A549 (cell line): ENCODE results near the gene AURKB. TPM values are rescaled to one million over a fixed set of nuclear protein-coding genes. Genes with fewer than 3 reads are reported as not detected.

Experiments used
- CBX2 ChIP-seq: fragments of 200-600 bp; sonication (generic); IDR thresholded peaks from 2 replicates; pipeline ENCODE4 v1.6.1; 2016; ENCODE audit warnings: low read depth, mild to moderate bottlenecking, borderline replicate concordance
- CEBPB ChIP-seq, 2 experiments: fragments of >200 bp in 1 of 2; sonication (Bioruptor Twin) in 1 of 2; formaldehyde crosslinking in 1 of 2; IDR thresholded peaks; 2 replicates each; pipeline ENCODE4 v1.6.1; 2012 to 2016
- CHD4 ChIP-seq: fragments of 200-600 bp; sonication (generic); IDR thresholded peaks from 2 replicates; pipeline ENCODE4 v1.6.1; 2016; ENCODE audit warnings: antibody characterized with exemption, mild to moderate bottlenecking, borderline replicate concordance
- ESRRA ChIP-seq: fragments of 150-350 bp; IDR thresholded peaks from 2 replicates; pipeline ENCODE4 v1.6.1; 2014; ENCODE audit warnings: mild to moderate bottlenecking, low read length, borderline replicate concordance
- FOSL2 ChIP-seq, 2 experiments: fragments of 450-650 bp in 1 of 2; fragments of >200 bp in 1 of 2; sonication (Bioruptor Twin) in 1 of 2; formaldehyde crosslinking; IDR thresholded peaks; 2 replicates each; pipeline versions ENCODE4 v1.5.0 to v1.6.1; 2016 to 2020; ENCODE audit warnings: mild to moderate bottlenecking in 1 of 2, moderate library complexity in 1 of 2
- FOXS1 ChIP-seq: fragments of 250-450 bp; sonication (Bioruptor Pico); IDR thresholded peaks from 2 replicates; pipeline ENCODE4 v1.5.0; 2020; ENCODE audit warnings: mild to moderate bottlenecking, moderate library complexity
- GATA3 ChIP-seq: IDR thresholded peaks from 2 replicates; pipeline ENCODE4 v1.6.1; 2012; ENCODE audit warnings: borderline replicate concordance
- HDAC2 ChIP-seq: fragments of 200-600 bp; sonication (generic); IDR thresholded peaks from 2 replicates; pipeline ENCODE4 v1.6.1; 2016
- HEYL ChIP-seq: fragments of 250-450 bp; sonication (Bioruptor Pico); IDR thresholded peaks from 2 replicates; pipeline ENCODE4 v1.8.0; 2021; ENCODE audit warnings: mild to moderate bottlenecking, moderate library complexity
- JUN ChIP-seq, 2 experiments: fragments of >200 bp; sonication (Bioruptor Twin); formaldehyde crosslinking; IDR thresholded peaks; 2 replicates in 1 of 2; 3 replicates in 1 of 2; pipeline ENCODE4 v1.6.1; 2016 to 2017
- JUNB ChIP-seq: fragments of >200 bp; sonication (Bioruptor Twin); formaldehyde crosslinking; IDR thresholded peaks from 2 replicates; pipeline ENCODE4 v1.6.1; 2016
- KDM1A ChIP-seq: fragments of 200-600 bp; sonication (generic); IDR thresholded peaks from 2 replicates; pipeline ENCODE4 v1.6.1; 2016; ENCODE audit warnings: low read depth, mild to moderate bottlenecking
- KDM5A ChIP-seq: fragments of 200-600 bp; sonication (generic); IDR thresholded peaks from 2 replicates; pipeline ENCODE4 v1.6.1; 2016; ENCODE audit warnings: antibody characterized with exemption, mild to moderate bottlenecking
- MAZ ChIP-seq: fragments of 150-350 bp; IDR thresholded peaks from 2 replicates; pipeline ENCODE4 v1.6.1; 2014; ENCODE audit warnings: antibody characterized with exemption, low read depth, low read length, borderline replicate concordance
- NPAS2 ChIP-seq: fragments of 250-450 bp; sonication (Bioruptor Pico); IDR thresholded peaks from 2 replicates; pipeline ENCODE4 v1.8.0; 2022; ENCODE audit warnings: mild to moderate bottlenecking, moderate library complexity, borderline replicate concordance
- PHF8 ChIP-seq: fragments of 200-600 bp; sonication (generic); IDR thresholded peaks from 2 replicates; pipeline ENCODE4 v1.6.1; 2016; ENCODE audit warnings: low read depth, mild to moderate bottlenecking, antibody characterized with exemption, moderate library complexity, borderline replicate concordance
- RCOR1 ChIP-seq: fragments of 150-350 bp; IDR thresholded peaks from 2 replicates; pipeline ENCODE4 v1.6.1; 2014; ENCODE audit warnings: antibody characterized with exemption, low read length, low read depth
- RFX5 ChIP-seq: fragments of 450-650 bp; IDR thresholded peaks from 2 replicates; pipeline ENCODE4 v1.7.1; 2014; ENCODE audit warnings: antibody characterized with exemption, mild to moderate bottlenecking, moderate library complexity
- RNF2 ChIP-seq: fragments of 200-600 bp; sonication (generic); IDR thresholded peaks from 2 replicates; pipeline ENCODE4 v1.6.1; 2016; ENCODE audit warnings: low read depth, mild to moderate bottlenecking, antibody characterized with exemption, moderate library complexity, borderline replicate concordance
- SMC3 ChIP-seq: fragments of >200 bp; sonication (Bioruptor Twin); formaldehyde crosslinking; IDR thresholded peaks from 3 replicates; pipeline ENCODE4 v1.6.1; 2018; ENCODE audit warnings: inconsistent platforms
- SREBF2 ChIP-seq: fragments of 450-650 bp; IDR thresholded peaks from 2 replicates; pipeline ENCODE4 v1.6.1; 2014; ENCODE audit warnings: mild to moderate bottlenecking, moderate library complexity
- ZC3H11A ChIP-seq: fragments of 450-650 bp; IDR thresholded peaks from 2 replicates; pipeline ENCODE4 v1.6.1; 2014; ENCODE audit warnings: antibody characterized with exemption, mild to moderate bottlenecking
- polyA plus RNA-seq, 4 experiments: library from polyadenylated mRNA; depleted of rRNA in 3 of 4; stranded (reverse); fragments of >200 nt; fragmentation: RNase III in 1 of 4; extraction: RNeasy Plus Mini Kit Qiagen cat#74134 plus additional on column Dnase treatment in 1 of 4; gene quantifications; 2 replicates in 3 of 4; 3 replicates in 1 of 4; pipeline ENCODE4 v1.2.3, GENCODE V29; 2011 to 2017
- TF ChIP-seq, protein P1 (sequence below): fragments of >200 bp; sonication (Bioruptor Twin); formaldehyde crosslinking; IDR thresholded peaks from 3 replicates; pipeline ENCODE4 v1.5.1; 2016
- TF ChIP-seq, protein P2 (sequence below): fragments of 150-350 bp; IDR thresholded peaks from 2 replicates; pipeline ENCODE4 v1.6.1; 2014; ENCODE audit warnings: low read depth, mild to moderate bottlenecking, low read length
- TF ChIP-seq, protein P3 (sequence below): IDR thresholded peaks from 2 replicates; pipeline ENCODE4 v1.6.1; 2012; ENCODE audit warnings: low read depth, borderline replicate concordance

AURKB gene
- polyA plus RNA-seq, 2 of the 4 experiments (the other 2 are of a cell fraction): 51.0 to 130 TPM

DNA sequence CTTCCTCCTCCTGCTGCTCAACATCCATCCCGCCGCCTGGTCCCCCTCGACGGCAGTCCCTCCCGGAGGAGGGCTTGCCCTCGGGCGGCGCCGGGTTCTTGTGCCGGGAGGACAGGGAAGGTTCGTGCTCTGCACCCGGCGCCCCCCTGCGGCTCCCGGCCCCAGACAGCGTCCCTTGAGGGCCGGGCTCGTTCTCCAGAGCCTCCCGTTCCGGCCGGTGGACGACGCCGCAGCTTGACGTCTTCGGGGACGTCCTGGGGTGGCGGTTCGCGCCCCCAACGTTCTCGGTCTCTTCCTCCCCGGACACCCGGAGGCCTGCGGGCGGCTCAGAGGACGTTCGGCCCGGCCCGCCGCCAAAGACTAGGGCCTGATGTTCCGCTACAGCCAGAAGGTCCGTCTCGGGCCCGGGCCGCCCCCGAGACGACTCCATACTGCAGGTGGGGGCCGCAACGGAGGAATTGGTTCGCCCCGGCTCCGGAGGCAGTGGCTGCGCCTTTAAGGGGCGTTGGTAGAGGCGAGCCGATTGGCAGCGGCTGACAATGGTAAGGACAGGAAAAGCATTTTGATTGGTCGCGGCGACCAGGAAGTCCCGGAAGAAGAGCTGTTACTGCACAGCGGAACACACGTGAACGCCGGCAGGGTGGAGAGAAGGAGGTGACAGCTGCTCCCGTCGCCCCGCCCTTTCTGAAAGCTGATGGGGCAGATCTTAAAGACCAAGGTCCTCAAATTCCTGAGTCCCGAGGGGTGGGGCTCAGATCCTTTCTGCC lies 20.5 kb downstream of the AURKB start, which contains the start of gene BORCS6 (continued):
- TF ChIP-seq FOXS1 (no peak), JUN (IDR thresholded peaks at IDR 0.05) (peak in 1 of 2 experiments; percentile 66; a peak in 1 of 5 replicates), ESRRA (no peak), JUNB (no peak), MAZ (no peak), FOSL2 (IDR thresholded peaks at IDR 0.05) (no peak), FOSL2 (CRISPR knock-in tag; IDR thresholded peaks at IDR 0.05) (no peak), RFX5 (peak; percentile 67; the same call in 1 of the 2 replicates), KDM5A (peak; percentile 41; the same call in 1 of the 2 replicates), KDM1A (no peak), RNF2 (no peak), ZC3H11A (0 out of 2 replicates have a peak, but pooled peaks have one; percentile 3), NPAS2 (CRISPR knock-in tag) (no peak), HDAC2 (no peak), SREBF2 (no peak), HEYL (CRISPR knock-in tag) (no peak), PHF8 (peak; percentile 35; the same call in 1 of the 2 replicates), CHD4 (no peak; the same call in 1 of the 2 replicates), RCOR1 (no peak), GATA3 (no peak), CBX2 (no peak), CEBPB (IDR thresholded peaks at IDR 0.05) (no peak), SMC3 (0 out of 3 replicates have a peak, but pooled peaks have one; percentile 7)
- TF ChIP-seq, protein P1, sequence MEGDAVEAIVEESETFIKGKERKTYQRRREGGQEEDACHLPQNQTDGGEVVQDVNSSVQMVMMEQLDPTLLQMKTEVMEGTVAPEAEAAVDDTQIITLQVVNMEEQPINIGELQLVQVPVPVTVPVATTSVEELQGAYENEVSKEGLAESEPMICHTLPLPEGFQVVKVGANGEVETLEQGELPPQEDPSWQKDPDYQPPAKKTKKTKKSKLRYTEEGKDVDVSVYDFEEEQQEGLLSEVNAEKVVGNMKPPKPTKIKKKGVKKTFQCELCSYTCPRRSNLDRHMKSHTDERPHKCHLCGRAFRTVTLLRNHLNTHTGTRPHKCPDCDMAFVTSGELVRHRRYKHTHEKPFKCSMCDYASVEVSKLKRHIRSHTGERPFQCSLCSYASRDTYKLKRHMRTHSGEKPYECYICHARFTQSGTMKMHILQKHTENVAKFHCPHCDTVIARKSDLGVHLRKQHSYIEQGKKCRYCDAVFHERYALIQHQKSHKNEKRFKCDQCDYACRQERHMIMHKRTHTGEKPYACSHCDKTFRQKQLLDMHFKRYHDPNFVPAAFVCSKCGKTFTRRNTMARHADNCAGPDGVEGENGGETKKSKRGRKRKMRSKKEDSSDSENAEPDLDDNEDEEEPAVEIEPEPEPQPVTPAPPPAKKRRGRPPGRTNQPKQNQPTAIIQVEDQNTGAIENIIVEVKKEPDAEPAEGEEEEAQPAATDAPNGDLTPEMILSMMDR: peak; percentile 19; the same call in 1 of the 3 replicates
- TF ChIP-seq, protein P2, sequence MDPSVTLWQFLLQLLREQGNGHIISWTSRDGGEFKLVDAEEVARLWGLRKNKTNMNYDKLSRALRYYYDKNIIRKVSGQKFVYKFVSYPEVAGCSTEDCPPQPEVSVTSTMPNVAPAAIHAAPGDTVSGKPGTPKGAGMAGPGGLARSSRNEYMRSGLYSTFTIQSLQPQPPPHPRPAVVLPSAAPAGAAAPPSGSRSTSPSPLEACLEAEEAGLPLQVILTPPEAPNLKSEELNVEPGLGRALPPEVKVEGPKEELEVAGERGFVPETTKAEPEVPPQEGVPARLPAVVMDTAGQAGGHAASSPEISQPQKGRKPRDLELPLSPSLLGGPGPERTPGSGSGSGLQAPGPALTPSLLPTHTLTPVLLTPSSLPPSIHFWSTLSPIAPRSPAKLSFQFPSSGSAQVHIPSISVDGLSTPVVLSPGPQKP: no peak
- TF ChIP-seq, protein P3, sequence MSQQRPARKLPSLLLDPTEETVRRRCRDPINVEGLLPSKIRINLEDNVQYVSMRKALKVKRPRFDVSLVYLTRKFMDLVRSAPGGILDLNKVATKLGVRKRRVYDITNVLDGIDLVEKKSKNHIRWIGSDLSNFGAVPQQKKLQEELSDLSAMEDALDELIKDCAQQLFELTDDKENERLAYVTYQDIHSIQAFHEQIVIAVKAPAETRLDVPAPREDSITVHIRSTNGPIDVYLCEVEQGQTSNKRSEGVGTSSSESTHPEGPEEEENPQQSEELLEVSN: peak; percentile 59; the same call in 1 of the 2 replicates
